Loucy (cell line): Measurements from ENCODE around the gene PPP1R14B.

Source experiments
- CTCF ChIP-seq: fragments of 200-600 bp; sonication (generic); conservative IDR thresholded peaks from 2 replicates; pipeline ENCODE4 v1.5.1; 2014; ENCODE audit warnings: mild to moderate bottlenecking, antibody characterized with exemption, low read length
- EZH2phosphoT487 ChIP-seq: fragments of 200-600 bp; IDR thresholded peaks from 2 replicates; pipeline ENCODE4 v1.6.1; 2018; ENCODE audit warnings: antibody characterized with exemption, mild to moderate bottlenecking, moderate library complexity, borderline replicate concordance

GRCh38 chr11:64267207-64267945 is 20.6 kb upstream of the PPP1R14B start:
- TF ChIP-seq CTCF (no peak), EZH2phosphoT487 (no peak)
